HG02852 (cell line): ENCODE data around the gene TCP1.
"Not testable (repeated sequence)": the region's sequence is repeated elsewhere in the genome, so short reads cannot be mapped to it uniquely, and the experiment has no call there.

Source experiments
- ATAC-seq: cut with Tn5 transposase; IDR thresholded peaks from one replicate; pipeline ENCODE4 v1.9.1; 2021; ENCODE audit warnings: mild to moderate bottlenecking, moderate library complexity; ENCODE audit not compliant: unreplicated experiment

The TCP1 gene

GRCh38 chr6:159745081-159745480 is 44.3 kb downstream of the TCP1 start:
- ATAC-seq = no peak

DNA sequence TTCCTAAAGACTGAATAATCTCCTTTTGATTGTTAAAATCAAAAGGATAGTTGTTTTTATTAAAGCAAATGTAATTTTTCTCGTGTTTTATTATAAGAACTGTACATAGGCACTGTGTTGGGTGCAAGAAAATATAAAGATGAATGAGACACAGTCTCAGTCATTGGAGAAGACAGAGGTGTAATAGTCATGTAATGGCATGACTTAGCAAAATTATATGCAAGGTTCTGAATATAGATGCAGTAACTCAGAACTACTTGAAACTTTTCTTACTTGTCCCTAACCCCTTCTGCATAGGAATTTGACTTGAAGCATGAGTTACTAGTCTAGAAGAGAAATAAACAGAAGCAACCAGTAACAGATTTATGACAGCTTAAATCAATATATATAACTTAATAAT is 47.2 kb downstream of the TCP1 start:
- ATAC-seq = no peak

DNA sequence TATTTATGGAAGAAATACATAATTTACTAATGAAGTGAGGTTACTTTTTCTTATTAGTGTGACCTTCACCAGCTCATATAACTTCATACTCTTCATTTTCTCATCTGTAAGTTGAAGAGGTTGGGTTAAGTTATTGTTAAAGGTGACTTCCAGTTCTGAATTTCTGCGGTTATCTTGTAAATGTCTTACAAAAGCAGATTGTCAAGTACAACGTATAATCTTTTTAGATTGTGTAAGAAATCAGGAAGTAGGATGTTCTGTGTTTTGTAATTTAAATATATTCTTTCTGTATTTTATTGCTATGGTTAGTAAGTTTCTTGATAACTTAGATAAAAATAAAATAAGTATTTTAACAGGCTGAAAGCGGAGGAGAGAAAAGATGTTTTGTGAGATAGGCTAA is 50.1 kb downstream of the TCP1 start:
- ATAC-seq = no peak

DNA sequence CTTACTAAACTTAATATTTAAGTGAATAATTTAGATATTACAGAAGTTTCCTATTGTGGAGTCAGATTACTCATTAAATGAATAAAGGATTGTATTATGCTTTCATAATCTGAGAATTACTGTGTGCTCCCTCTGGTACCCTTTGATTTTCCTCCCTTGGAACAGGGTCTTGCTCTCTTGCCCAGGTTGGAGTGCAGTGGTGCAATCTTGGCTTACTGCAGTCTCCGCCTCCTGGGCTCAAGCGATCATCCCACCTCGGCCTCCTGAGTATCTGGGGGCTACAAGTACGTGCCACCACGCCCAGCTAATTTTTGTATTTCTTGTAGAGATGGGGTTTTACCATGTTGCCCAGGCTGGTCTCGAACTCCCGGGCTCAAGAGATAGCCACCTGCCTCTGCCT is 52.5 kb downstream of the TCP1 start:
- ATAC-seq = no peak

DNA sequence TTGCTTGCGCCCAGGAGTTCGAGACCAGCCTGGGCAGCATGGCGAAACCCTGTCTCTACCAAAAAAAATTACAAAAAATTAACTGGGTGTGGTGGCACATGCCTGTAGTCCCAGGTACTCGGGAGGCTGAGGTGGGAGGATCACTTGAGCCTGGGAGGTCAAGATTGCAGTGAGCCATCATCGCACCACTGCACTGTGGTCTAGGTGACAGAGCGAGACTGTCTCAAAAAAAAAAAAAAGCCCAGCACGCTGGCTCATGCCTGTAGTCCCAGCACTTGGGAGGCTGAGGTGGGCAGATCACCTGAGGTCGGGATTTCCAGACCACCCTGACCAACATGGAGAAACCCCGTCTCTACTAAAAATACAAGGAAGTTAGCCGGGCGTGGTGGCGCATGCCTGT is 56.0 kb downstream of the TCP1 start:
- not testable (repeated sequence) for ATAC-seq

DNA sequence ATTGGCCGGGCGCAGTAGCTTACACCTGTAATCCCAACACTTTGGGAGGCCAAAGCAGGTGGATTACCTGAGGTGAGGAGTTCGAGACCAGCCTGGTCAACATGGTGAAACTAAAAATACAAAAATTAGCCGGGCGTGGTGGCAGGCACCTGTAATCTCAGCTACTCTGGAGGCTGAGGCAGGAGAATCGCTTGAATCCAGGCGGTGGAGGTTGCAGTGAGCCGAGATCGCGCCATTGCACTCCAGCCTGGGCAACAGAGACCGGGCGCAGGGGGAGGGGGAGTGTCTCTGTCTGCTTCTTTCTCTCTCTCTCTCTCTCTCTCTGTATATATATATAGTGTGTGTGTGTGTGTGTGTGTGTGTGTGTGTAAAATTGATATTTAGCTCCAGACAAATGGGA is 56.9 kb downstream of the TCP1 start:
- ATAC-seq = not testable (repeated sequence)

DNA sequence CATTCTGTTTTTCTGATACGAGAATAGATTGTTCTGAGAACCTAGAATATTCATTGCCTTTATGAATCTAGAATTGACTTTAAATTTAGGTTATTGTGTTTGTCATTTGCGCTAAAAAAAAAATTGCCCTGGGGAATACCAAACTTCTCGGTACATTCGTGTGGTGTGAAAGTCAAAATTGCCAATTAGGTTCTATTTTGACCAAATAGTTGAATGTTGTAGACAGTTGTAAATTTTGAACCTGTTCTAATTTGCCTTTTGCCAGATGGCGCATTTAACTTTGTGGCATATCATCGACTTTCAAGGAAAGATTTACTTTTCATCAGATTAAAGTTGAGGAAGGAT is 59.1 kb downstream of the TCP1 start:
- ATAC-seq = no peak

DNA sequence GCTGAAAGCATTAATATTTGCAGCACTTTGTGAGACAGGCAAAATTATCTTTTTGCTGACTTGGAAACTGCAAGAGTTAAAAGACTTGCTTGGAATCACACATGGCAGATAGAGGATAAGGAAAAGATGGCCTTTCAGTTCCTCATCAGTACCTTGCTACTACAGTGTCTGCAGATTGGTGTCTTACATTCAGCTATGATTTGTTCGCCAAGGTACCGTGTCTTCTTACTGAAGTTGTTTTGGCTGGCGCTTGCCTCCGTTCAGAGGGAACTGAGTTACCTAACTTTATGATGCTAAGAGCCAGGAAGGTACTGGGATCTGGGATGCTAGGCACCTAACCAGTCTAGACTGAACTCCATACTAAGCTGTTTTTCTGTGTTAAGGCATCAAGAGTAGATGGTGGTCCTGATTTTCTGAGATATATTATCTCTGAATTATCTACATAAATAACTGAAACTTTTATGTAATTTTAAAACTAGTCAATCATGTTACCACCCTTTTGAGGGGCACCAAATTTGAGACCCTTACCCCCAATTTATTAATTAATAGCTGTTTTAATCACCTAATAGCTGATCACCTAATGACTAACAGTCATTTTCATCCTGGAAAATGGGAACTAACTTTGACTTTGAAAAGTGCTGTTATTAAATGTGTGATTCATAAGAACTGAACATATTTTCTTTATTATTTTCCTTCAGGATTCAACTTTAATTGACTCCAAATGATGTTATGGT is 59.6 kb downstream of the TCP1 start:
- no peak for ATAC-seq

DNA sequence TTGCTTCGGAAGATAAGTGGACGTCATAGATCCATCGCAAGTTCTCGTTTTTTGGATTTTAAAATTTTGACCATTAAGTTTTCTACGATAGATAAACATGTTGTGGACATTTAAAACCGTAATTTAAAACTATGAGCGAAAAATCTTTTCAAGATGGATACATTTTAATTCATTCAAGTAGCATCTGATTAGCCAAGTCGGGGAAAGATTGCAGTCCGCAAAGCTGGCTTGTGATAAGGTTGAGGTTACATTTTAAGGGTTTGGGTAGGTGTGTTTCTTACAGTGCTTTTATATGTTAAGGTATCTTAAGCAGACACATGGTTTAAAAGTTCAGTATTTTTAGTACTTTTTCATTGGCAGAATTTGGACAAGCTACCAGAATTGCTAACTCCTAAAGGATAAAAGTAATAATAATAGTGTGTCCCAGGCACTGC is 60.9 kb downstream of the TCP1 start:
- ATAC-seq = no peak
